Mesendoderm (in vitro differentiated cells): ENCODE data around the gene STX18.
A peak's percentile ranks its signal among the peaks of the same experiment; 100 is the strongest.

ENCODE experiments used
- DNase-seq: peaks from one replicate; pipeline ENCODE4 v3.0.0; 2013
- H2AK5ac ChIP-seq: 2 replicates; pipeline ENCODE4 v1.6.1; 2013; ENCODE audit warnings: low read length, inconsistent platforms
- H2BK120ac ChIP-seq: 2 replicates; pipeline ENCODE4 v1.6.1; 2013; ENCODE audit warnings: low read depth, mild to moderate bottlenecking, low read length, moderate library complexity, mixed read lengths
- H2BK15ac ChIP-seq: replicated peaks from 2 replicates; pipeline ENCODE4 v1.6.1; 2013; ENCODE audit warnings: low read depth, mild to moderate bottlenecking, moderate library complexity
- H2BK5ac ChIP-seq: 2 replicates; pipeline ENCODE4 v1.6.1; 2013; ENCODE audit warnings: low read length, inconsistent platforms
- H3K18ac ChIP-seq: 2 replicates; pipeline ENCODE4 v1.6.1; 2013; ENCODE audit warnings: mild to moderate bottlenecking, low read length, mixed read lengths
- H3K23ac ChIP-seq: one replicate; pipeline ENCODE4 v1.6.1; 2013; ENCODE audit warnings: low read length
- H3K27ac ChIP-seq: 2 replicates; pipeline ENCODE4 v1.5.1; 2013; ENCODE audit warnings: low read depth, mild to moderate bottlenecking, inconsistent platforms, low read length, moderate library complexity
- H3K27me3 ChIP-seq: 2 replicates; pipeline ENCODE4 v1.6.1; 2013; ENCODE audit warnings: low read length, control low read depth, mild to moderate bottlenecking, inconsistent platforms; ENCODE audit not compliant: insufficient read depth, poor library complexity
- H3K36me3 ChIP-seq: 2 replicates; pipeline ENCODE4 v1.6.1; 2013; ENCODE audit warnings: low read length, inconsistent platforms; ENCODE audit not compliant: control insufficient read depth, insufficient read depth
- H3K4ac ChIP-seq: one replicate; pipeline ENCODE4 v1.6.1; 2013; ENCODE audit warnings: low read depth, mild to moderate bottlenecking, low read length, moderate library complexity
- H3K4me1 ChIP-seq: 2 replicates; pipeline ENCODE4 v1.6.1; 2013; ENCODE audit warnings: low read depth, low read length, inconsistent platforms; ENCODE audit not compliant: control insufficient read depth
- H3K4me2 ChIP-seq: 2 replicates; pipeline ENCODE4 v1.6.1; 2013; ENCODE audit warnings: low read length
- H3K4me3 ChIP-seq: 2 replicates; pipeline ENCODE4 v1.5.1; 2013; ENCODE audit warnings: mild to moderate bottlenecking, low read length
- H3K56ac ChIP-seq: one replicate; pipeline ENCODE4 v1.6.1; 2013; ENCODE audit warnings: low read length
- H3K79me1 ChIP-seq: 2 replicates; pipeline ENCODE4 v1.6.1; 2013; ENCODE audit warnings: low read length, inconsistent platforms
- H3K79me2 ChIP-seq: 2 replicates; pipeline ENCODE4 v1.6.1; 2013; ENCODE audit warnings: mild to moderate bottlenecking, low read length; ENCODE audit not compliant: control insufficient read depth, insufficient read depth
- H3K9ac ChIP-seq: 2 replicates; pipeline ENCODE4 v1.6.1; 2013; ENCODE audit warnings: low read length, inconsistent platforms
- H4K5ac ChIP-seq: one replicate; pipeline ENCODE4 v1.6.1; 2013; ENCODE audit warnings: low read length
- H4K8ac ChIP-seq: one replicate; pipeline ENCODE4 v1.6.1; 2013; ENCODE audit warnings: low read depth, mild to moderate bottlenecking, control low read depth, low read length, moderate library complexity
- WGBS: extraction: QIAGEN DNeasy Blood & Tissue Kit; methylation state at CpG from one replicate; pipeline ENCODE4 v1.1.7; 2013; ENCODE audit warnings: low lambda C conversion rate, missing lambda C conversion rate; ENCODE audit not compliant: insufficient coverage; ENCODE audit errors: extremely low coverage; 5-methylcytosine and 5-hydroxymethylcytosine counted together

STX18 gene

GRCh38 chr4:4456816-4457578 is 84.9 kb downstream of the STX18 start:
- Histone ChIP-seq H4K8ac (no peak overlapping the region), H3K36me3 (no peaks in the 10 kb centered on the region), H3K4me3 (no peak overlapping the region), H2BK15ac (no peak overlapping the region), H3K27me3 (no peaks in the 10 kb centered on the region), H3K4ac (no peak overlapping the region), H3K18ac (no peak overlapping the region), H3K56ac (no peak overlapping the region), H2AK5ac (no peak overlapping the region), H3K79me2 (no peaks in the 10 kb centered on the region), H3K4me1 (no peaks in the 10 kb centered on the region), H3K79me1 (no peaks in the 10 kb centered on the region), H4K5ac (no peak overlapping the region), H3K4me2 (no peak overlapping the region), H2BK120ac (no peak overlapping the region), H2BK5ac (no peak overlapping the region), H3K23ac (no peak overlapping the region), H3K27ac (no peak overlapping the region), H3K9ac (no peak overlapping the region)
- DNase-seq, result no peak
- no CpG with 5 or more reads among the region's 8 CpGs for WGBS

GRCh38 chr4:4456351-4456750 is 85.5 kb downstream of the STX18 start:
- H3K4me3 ChIP-seq, result no peak overlapping the region
- no peaks in the 10 kb centered on the region for H3K27me3 ChIP-seq
- H3K4me1 ChIP-seq, result no peaks in the 10 kb centered on the region
- no peaks in the 10 kb centered on the region for H3K36me3 ChIP-seq
- H2AK5ac ChIP-seq, result no peak overlapping the region
- no peaks in the 10 kb centered on the region for H3K79me2 ChIP-seq
- H4K5ac ChIP-seq, result no peak overlapping the region
- no peak overlapping the region for H4K8ac ChIP-seq
- WGBS, result no CpG with 5 or more reads among the region's 7 CpGs
- H3K27ac ChIP-seq, result no peak overlapping the region
- no peak overlapping the region for H3K9ac ChIP-seq
- H3K4me2 ChIP-seq, result no peak overlapping the region
- H3K56ac ChIP-seq, result no peak overlapping the region
- peak; percentile 72 for DNase-seq
- H2BK5ac ChIP-seq, result no peak overlapping the region
- H2BK15ac ChIP-seq, result no peak overlapping the region
- H3K4ac ChIP-seq, result no peak overlapping the region
- H3K79me1 ChIP-seq, result no peaks in the 10 kb centered on the region
- no peak overlapping the region for H2BK120ac ChIP-seq
- no peak overlapping the region for H3K18ac ChIP-seq
- H3K23ac ChIP-seq, result no peak overlapping the region

- Histone ChIP-seq H3K79me1 (no peaks in the 10 kb centered on the region), H3K4me3 (no peak overlapping the region), H2BK120ac (no peak overlapping the region), H3K27me3 (no peaks in the 10 kb centered on the region), H2BK15ac (no peak overlapping the region), H3K79me2 (no peaks in the 10 kb centered on the region), H3K4me2 (no peak overlapping the region), H3K9ac (no peak overlapping the region), H2BK5ac (no peak overlapping the region), H3K27ac (no peak overlapping the region), H4K5ac (no peak overlapping the region), H3K4ac (no peak overlapping the region), H3K18ac (no peak overlapping the region), H3K23ac (no peak overlapping the region), H4K8ac (no peak overlapping the region), H3K4me1 (no peaks in the 10 kb centered on the region), H2AK5ac (no peak overlapping the region), H3K56ac (no peak overlapping the region), H3K36me3 (no peaks in the 10 kb centered on the region)
- no CpG with 5 or more reads among the region's 5 CpGs for WGBS
- no peak for DNase-seq
Measured at GRCh38 chr4:4455210-4455865, 86.5 kb downstream of the STX18 start.

- Histone ChIP-seq H3K4me1 (no peaks in the 10 kb centered on the region), H3K4me2 (no peak overlapping the region), H2BK120ac (no peak overlapping the region), H3K23ac (no peak overlapping the region), H4K5ac (no peak overlapping the region), H3K79me1 (no peaks in the 10 kb centered on the region), H2AK5ac (no peak overlapping the region), H3K36me3 (no peaks in the 10 kb centered on the region), H3K4ac (no peak overlapping the region), H3K18ac (no peak overlapping the region), H3K56ac (no peak overlapping the region), H3K27me3 (no peaks in the 10 kb centered on the region), H3K79me2 (no peaks in the 10 kb centered on the region), H3K9ac (no peak overlapping the region), H3K4me3 (no peak overlapping the region), H2BK15ac (no peak overlapping the region), H2BK5ac (no peak overlapping the region), H4K8ac (no peak overlapping the region), H3K27ac (no peak overlapping the region)
- no peak for DNase-seq
Measured at GRCh38 chr4:4446434-4446833, 95.4 kb downstream of the STX18 start.

- H3K79me2 ChIP-seq, result no peaks in the 10 kb centered on the region
- no peak overlapping the region for H3K27ac ChIP-seq
- no peak overlapping the region for H4K8ac ChIP-seq
- H3K18ac ChIP-seq, result peak overlapping the region; percentile 41
- H4K5ac ChIP-seq, result no peak overlapping the region
- H3K4me1 ChIP-seq, result no peaks in the 10 kb centered on the region
- no peaks in the 10 kb centered on the region for H3K36me3 ChIP-seq
- H2BK120ac ChIP-seq, result no peak overlapping the region
- WGBS, result no CpG with 5 or more reads among the region's 2 CpGs
- H2AK5ac ChIP-seq, result no peak overlapping the region
- no peak overlapping the region for H2BK5ac ChIP-seq
- H3K4me3 ChIP-seq, result no peak overlapping the region
- H3K79me1 ChIP-seq, result no peaks in the 10 kb centered on the region
- H3K23ac ChIP-seq, result no peak overlapping the region
- no peak overlapping the region for H3K9ac ChIP-seq
- H3K4me2 ChIP-seq, result no peak overlapping the region
- no peak overlapping the region for H2BK15ac ChIP-seq
- DNase-seq, result peak; percentile 80
- H3K56ac ChIP-seq, result no peak overlapping the region
- no peaks in the 10 kb centered on the region for H3K27me3 ChIP-seq
- no peak overlapping the region for H3K4ac ChIP-seq
Measured at GRCh38 chr4:4443821-4444220, 98.0 kb downstream of the STX18 start.
